OCI-LY3 (cell line): ENCODE data around the gene HS3ST6.

ENCODE experiments used
- CTCF ChIP-seq: fragments of 200-600, 300-600 bp; sonication (generic); IDR thresholded peaks from 2 replicates; pipeline ENCODE4 v1.5.1; 2014; ENCODE audit warnings: antibody characterized with exemption, low read length, low read depth
- EZH2phosphoT487 ChIP-seq: fragments of 200-600 bp; shearing (Covaris generic); IDR thresholded peaks from 2 replicates; pipeline ENCODE4 v1.6.1; 2018; ENCODE audit warnings: antibody characterized with exemption, mixed run types, low read depth

DNA sequence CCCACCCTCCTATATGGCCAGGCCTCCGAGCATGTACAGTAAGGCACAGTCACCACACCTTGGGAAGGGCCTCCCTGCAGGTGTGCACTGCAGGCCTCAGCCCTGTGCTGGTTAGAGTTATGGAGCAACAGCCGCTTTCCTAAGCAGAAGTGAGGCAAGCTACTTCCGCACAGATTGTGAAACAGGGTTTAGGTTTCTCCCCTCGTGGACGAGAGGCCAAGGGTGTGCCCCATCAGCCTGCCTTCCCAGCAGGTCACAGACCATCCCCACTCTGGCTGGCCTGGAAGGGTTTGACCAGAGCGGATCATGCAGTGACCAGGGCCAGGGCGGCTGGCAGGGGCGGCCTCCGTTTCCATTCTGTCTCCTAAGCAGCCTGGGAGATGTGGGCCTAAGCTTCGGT is 20.1 kb upstream of the HS3ST6 start:
- TF ChIP-seq CTCF: no peak
- no peak for TF ChIP-seq EZH2phosphoT487
